HCT116 (cell line): ENCODE measurements around the gene TEKTIP1. TPM values are rescaled to one million over a fixed set of nuclear protein-coding genes. Genes with fewer than 3 reads are reported as not detected.

Experiments
- ATAC-seq: fragments of 200-7000 bp; cut with Tn5 transposase; 2 replicates; pipeline ENCODE4 v1.9.1; 2020; ENCODE audit warnings: mild to moderate bottlenecking, moderate library complexity
- BruUV-seq: library from RNA; stranded (reverse); fragments of 400-500 nt; replicated peaks from 2 replicates; lab custom pipeline; 2021; lab: Mats Ljungman, UMichigan
- CTCF ChIA-PET: fragments of 300-600 bp; sonication (Branson Sonifier 250); formaldehyde crosslinking; loops from one replicate; lab custom pipeline; 2021; ENCODE audit warnings: antibody characterized with exemption; lab: Charles Lee
- POLR2A ChIA-PET: fragments of 300-600, 350-600 bp; sonication (Branson Sonifier 250); formaldehyde crosslinking; loops from one replicate; lab custom pipeline; 2021; ENCODE audit warnings: antibody characterized with exemption; lab: Charles Lee
- RAD21 ChIA-PET, 2 experiments: fragments of 300-600 bp; sonication (Branson Sonifier 250); formaldehyde crosslinking; loops; one replicate each; lab custom pipeline; 2023; ENCODE audit warnings: low total read pairs in 2 of 2; ENCODE audit not compliant: uncharacterized antibody in 2 of 2, unreplicated experiment in 2 of 2, low non-redundant PET in 1 of 2; lab: Charles Lee
- DNase-seq: peaks from one replicate; pipeline ENCODE4 v3.0.0-alpha.2; 2010; ENCODE audit warnings: low read depth, low spot score
- H2AFZ ChIP-seq: fragments of 200-600 bp; shearing (Covaris generic), sonication (generic); 2 replicates; pipeline ENCODE4 v1.6.1; 2017; ENCODE audit warnings: low read depth, mixed run types, mixed read lengths, antibody characterized with exemption, low read length; ENCODE audit not compliant: poor library complexity, severe bottlenecking
- H3K27ac ChIP-seq: 2 replicates; pipeline ENCODE4 v1.5.1; 2012; ENCODE audit warnings: low read depth, low read length
- H3K27me3 ChIP-seq: fragments of 200-600 bp; sonication (generic); 2 replicates; pipeline ENCODE4 v1.6.1; 2016; ENCODE audit warnings: mixed run types, low read length, mixed read lengths; ENCODE audit not compliant: insufficient read depth
- H3K36me3 ChIP-seq, 2 experiments: fragments of 200-500 bp in 1 of 2; fragments of 200-600 bp in 1 of 2; sonication (Bioruptor generic) in 1 of 2; sonication (generic) in 1 of 2; 2 replicates each; pipeline versions ENCODE4 v1.5.1 to v1.6.1; 2014 to 2016; ENCODE audit warnings: low read length in 2 of 2, inconsistent platforms in 1 of 2, mixed read lengths in 1 of 2, mixed run types in 1 of 2; ENCODE audit not compliant: insufficient read depth in 2 of 2, control insufficient read depth in 1 of 2
- H3K4me1 ChIP-seq, 2 experiments: fragments of 200-600 bp in 1 of 2; sonication (generic) in 1 of 2; 2 replicates each; pipeline versions ENCODE4 v1.5.1 to v1.6.1; 2012 to 2017; ENCODE audit warnings: low read length in 2 of 2, inconsistent platforms in 1 of 2, mild to moderate bottlenecking in 1 of 2, mixed read lengths in 1 of 2, mixed run types in 1 of 2, moderate library complexity in 1 of 2; ENCODE audit not compliant: insufficient read depth in 2 of 2, control insufficient read depth in 1 of 2
- H3K4me2 ChIP-seq: fragments of 200-600 bp; sonication (generic); 2 replicates; pipeline ENCODE4 v1.6.1; 2017; ENCODE audit warnings: mixed run types, low read length, mixed read lengths
- H3K4me3 ChIP-seq, 2 experiments: fragments of 200-600 bp in 1 of 2; sonication (generic) in 1 of 2; replicated peaks in 1 of 2; 2 replicates each; pipeline ENCODE4 v1.5.1; 2011 to 2016; ENCODE audit warnings: low read length in 2 of 2, control low read depth in 1 of 2, low read depth in 1 of 2, mild to moderate bottlenecking in 1 of 2, mixed read lengths in 1 of 2, mixed run types in 1 of 2
- H3K79me2 ChIP-seq: fragments of 200-600 bp; sonication (generic); 2 replicates; pipeline ENCODE4 v1.6.1; 2017; ENCODE audit warnings: mild to moderate bottlenecking, mixed run types, low read length, moderate library complexity, mixed read lengths; ENCODE audit not compliant: insufficient read depth
- H3K9ac ChIP-seq: fragments of 200-600 bp; sonication (generic); 2 replicates; pipeline ENCODE4 v1.6.1; 2016; ENCODE audit warnings: low read length, mixed read lengths
- H3K9me2 ChIP-seq: fragments of 200-600 bp; sonication (generic), shearing (Covaris generic); 2 replicates; pipeline ENCODE4 v1.6.1; 2017; ENCODE audit warnings: mixed run types, mild to moderate bottlenecking, moderate library complexity; ENCODE audit not compliant: insufficient read depth
- H3K9me3 ChIP-seq, 2 experiments: fragments of 200-500 bp in 1 of 2; fragments of 200-600 bp in 1 of 2; sonication (Bioruptor generic) in 1 of 2; sonication (generic) in 1 of 2; 2 replicates each; pipeline ENCODE4 v1.6.1; 2014 to 2017; ENCODE audit warnings: low read length in 2 of 2, mixed read lengths in 2 of 2, inconsistent platforms in 1 of 2, low read depth in 1 of 2, mild to moderate bottlenecking in 1 of 2, mixed run types in 1 of 2, moderate library complexity in 1 of 2; ENCODE audit not compliant: control insufficient read depth in 1 of 2, insufficient read depth in 1 of 2
- H4K20me1 ChIP-seq: fragments of 200-600 bp; sonication (generic), shearing (Covaris generic); 2 replicates; pipeline ENCODE4 v1.6.1; 2017; ENCODE audit warnings: mixed run types, mild to moderate bottlenecking, moderate library complexity; ENCODE audit not compliant: insufficient read depth
- CEBPB ChIP-seq: IDR thresholded peaks from 2 replicates; pipeline ENCODE4 v1.6.1; 2012; ENCODE audit warnings: low read depth
- ELF1 ChIP-seq: IDR thresholded peaks from 2 replicates; pipeline ENCODE4 v1.6.1; 2012; ENCODE audit warnings: low read depth, borderline replicate concordance
- EZH2 ChIP-seq: fragments of 200-600 bp; sonication (generic); IDR thresholded peaks from 2 replicates; pipeline ENCODE4 v1.6.1; 2017; ENCODE audit warnings: antibody characterized with exemption, mixed run types
- SIN3A ChIP-seq: IDR thresholded peaks from 2 replicates; pipeline ENCODE4 v1.6.1; 2012; ENCODE audit warnings: low read depth
- SRF ChIP-seq: IDR thresholded peaks from 2 replicates; pipeline ENCODE4 v1.6.1; 2012; ENCODE audit warnings: low read depth
- intact Hi-C: fragments of 100-400 bp; cut with micrococcal nuclease; formaldehyde crosslinking; loops from 2 replicates; pipeline ENCODE4 v1.10.0; 2022
- total RNA-seq: library from RNA; stranded (reverse); gene quantifications from one replicate; pipeline ENCODE4 v1.2.1, GENCODE V29; 2021; ENCODE audit not compliant: unreplicated experiment
- TF ChIP-seq, protein P1 (sequence below), 3 experiments: fragments of 200-600 bp in 1 of 3; sonication (generic) in 1 of 3; IDR thresholded peaks in 2 of 3; conservative IDR thresholded peaks in 1 of 3; 2 replicates each; pipeline ENCODE4 v1.5.1; 2012 to 2017; ENCODE audit warnings: low read depth in 2 of 3, low read length in 2 of 3, antibody characterized with exemption in 1 of 3, borderline replicate concordance in 1 of 3, control low read depth in 1 of 3, mild to moderate bottlenecking in 1 of 3, mixed read lengths in 1 of 3, mixed run types in 1 of 3, moderate library complexity in 1 of 3; ENCODE audit not compliant: insufficient read depth in 1 of 3

Gene TEKTIP1
- total RNA-seq, 1 experiment from 2014 or later = 1.2 TPM

DNA sequence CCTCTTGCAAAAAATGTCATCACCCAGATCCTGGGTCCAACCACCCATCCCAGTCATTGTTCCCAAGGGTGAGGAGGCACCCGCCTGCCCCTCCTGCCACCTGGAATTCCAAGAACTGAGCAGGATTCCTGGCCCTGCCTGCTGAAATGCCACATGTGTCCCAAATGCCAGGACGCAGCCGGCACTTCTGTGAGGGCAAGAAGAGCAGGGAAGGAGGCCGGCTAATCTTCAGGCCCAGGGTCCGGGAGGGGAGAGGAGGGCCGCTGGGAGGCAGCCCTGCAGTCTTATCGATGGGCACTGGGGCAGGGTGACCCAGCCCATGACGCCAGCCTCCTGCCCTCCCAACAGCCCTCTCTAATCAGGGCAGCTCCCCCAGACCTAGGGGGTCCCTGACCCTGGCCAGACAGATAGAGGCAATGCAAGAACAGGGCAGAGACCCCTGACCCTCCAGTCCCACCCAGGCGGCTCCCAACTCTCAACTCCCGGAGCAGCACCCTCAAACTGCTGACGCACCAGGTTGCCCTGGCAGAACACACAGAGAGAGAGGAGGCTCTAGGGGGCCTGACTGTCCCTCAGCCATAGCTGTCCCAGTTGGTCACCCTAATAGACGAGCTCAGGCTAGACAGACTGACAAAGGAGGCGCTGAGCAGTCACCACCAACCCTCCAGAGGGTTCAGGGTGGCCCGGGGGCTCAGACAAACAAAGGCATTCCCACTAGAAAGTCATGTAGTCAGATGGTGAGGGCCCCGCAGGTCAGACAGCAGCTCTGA lies 16.9 kb downstream of the TEKTIP1 start:
- POLR2A ChIA-PET = interaction anchor here (1.4 to 1.7 kb wide), 3 partner anchors 9 to 55 kb away, joined by 3 to 5 read pairs (median 3); no protein-coding TSS in a partner anchor
- TF ChIP-seq, protein P1, sequence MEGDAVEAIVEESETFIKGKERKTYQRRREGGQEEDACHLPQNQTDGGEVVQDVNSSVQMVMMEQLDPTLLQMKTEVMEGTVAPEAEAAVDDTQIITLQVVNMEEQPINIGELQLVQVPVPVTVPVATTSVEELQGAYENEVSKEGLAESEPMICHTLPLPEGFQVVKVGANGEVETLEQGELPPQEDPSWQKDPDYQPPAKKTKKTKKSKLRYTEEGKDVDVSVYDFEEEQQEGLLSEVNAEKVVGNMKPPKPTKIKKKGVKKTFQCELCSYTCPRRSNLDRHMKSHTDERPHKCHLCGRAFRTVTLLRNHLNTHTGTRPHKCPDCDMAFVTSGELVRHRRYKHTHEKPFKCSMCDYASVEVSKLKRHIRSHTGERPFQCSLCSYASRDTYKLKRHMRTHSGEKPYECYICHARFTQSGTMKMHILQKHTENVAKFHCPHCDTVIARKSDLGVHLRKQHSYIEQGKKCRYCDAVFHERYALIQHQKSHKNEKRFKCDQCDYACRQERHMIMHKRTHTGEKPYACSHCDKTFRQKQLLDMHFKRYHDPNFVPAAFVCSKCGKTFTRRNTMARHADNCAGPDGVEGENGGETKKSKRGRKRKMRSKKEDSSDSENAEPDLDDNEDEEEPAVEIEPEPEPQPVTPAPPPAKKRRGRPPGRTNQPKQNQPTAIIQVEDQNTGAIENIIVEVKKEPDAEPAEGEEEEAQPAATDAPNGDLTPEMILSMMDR (IDR thresholded peaks at IDR 0.05 in 2 of 3, conservative IDR thresholded peaks at IDR 0.05 in 1 of 3; ENCODE audit: borderline replicate concordance in 1 of 3, insufficient read depth in 1 of 3, low read depth in 2 of 3, low read length in 2 of 3) = no peak
- TF ChIP-seq CEBPB = no peak
- no peak for TF ChIP-seq SRF
- no peak for TF ChIP-seq SIN3A
- TF ChIP-seq, all 23 proteins: peak for 0
- Histone ChIP-seq H3K9me2 (no peaks in the 10 kb centered on the region), H3K4me2 (peak overlapping the region; percentile 97), H3K36me3 (peaks cover 0 to 17% of the 10 kb centered on the region in 2 experiments; a peak in 1 of 4 replicates), H2AFZ (no peak overlapping the region), H3K4me3 (peak overlapping the region; percentile 95 to 99), H3K4me1 (peaks cover 15 to 50% of the 10 kb centered on the region in 2 experiments), H3K9ac (peak overlapping the region; percentile 95), H4K20me1 (peaks cover 8% of the 10 kb centered on the region; the same call in 1 of the 2 replicates), H3K27ac (peak overlapping the region; percentile 95; the same call in 1 of the 2 replicates), H3K79me2 (peaks cover 59% of the 10 kb centered on the region), H3K9me3 (no peaks in the 10 kb centered on the region), H3K27me3 (no peaks in the 10 kb centered on the region)
- ATAC-seq = no peak
- DNase-seq = no peak
- RAD21 ChIA-PET = no interaction called here
- intact Hi-C loops = no loop called here
- CTCF ChIA-PET = no interaction called here
- BruUV-seq = no TSS peak

DNA sequence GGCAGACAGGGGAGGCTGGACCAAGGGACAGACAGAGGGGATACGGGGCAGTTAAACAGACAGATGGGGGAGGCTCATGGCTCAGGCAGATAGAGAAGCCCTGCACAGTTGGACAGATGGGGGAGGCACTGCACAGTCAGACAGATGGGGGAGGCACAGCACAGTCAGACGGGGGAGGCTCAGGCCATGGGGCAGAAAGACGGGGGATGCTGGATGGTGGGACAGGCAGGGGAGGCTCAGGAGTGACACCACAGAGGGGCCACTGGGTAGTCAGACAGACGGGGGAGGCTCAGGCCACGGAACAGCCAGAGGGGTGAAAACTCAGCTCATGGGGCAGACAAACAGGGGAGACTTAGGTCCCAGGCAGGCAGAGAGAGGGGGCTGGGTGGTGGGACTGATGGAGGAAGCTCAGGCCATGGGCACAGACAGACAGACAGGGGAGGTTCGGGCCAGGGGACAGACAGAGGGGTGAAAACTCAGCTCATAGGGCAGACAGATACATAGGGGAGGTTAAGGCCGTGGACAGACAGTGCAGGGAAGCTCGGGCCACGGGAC lies 17.5 kb downstream of the TEKTIP1 start:
- Histone ChIP-seq H3K27ac (peak overlapping the region; percentile 95), H3K79me2 (peaks cover 52% of the 10 kb centered on the region), H3K4me3 (peak overlapping the region; percentile 95 to 99)
- ATAC-seq = no peak
- TF ChIP-seq EZH2 (no peak), ELF1 (no peak), SRF (no peak)
- TF ChIP-seq, all 23 proteins: peak for 0
- DNase-seq = no peak
- H3K9me3 ChIP-seq = no peaks in the 10 kb centered on the region
- no peak overlapping the region for H2AFZ ChIP-seq
- CTCF ChIA-PET = no interaction called here
- no TSS peak for BruUV-seq
- peak overlapping the region; percentile 97 for H3K4me2 ChIP-seq
- H3K9ac ChIP-seq = peak overlapping the region; percentile 95
- no peaks in the 10 kb centered on the region for H3K9me2 ChIP-seq
- peaks cover 17 to 55% of the 10 kb centered on the region in 2 experiments for H3K4me1 ChIP-seq
- peaks cover 0 to 11% of the 10 kb centered on the region in 2 experiments; a peak in 1 of 4 replicates for H3K36me3 ChIP-seq
- no peaks in the 10 kb centered on the region for H3K27me3 ChIP-seq
- peaks cover 8% of the 10 kb centered on the region; the same call in 1 of the 2 replicates for H4K20me1 ChIP-seq
- POLR2A ChIA-PET = interaction anchor here (1.4 kb wide), 1 partner anchor 21 kb away, joined by 3 read pairs; no protein-coding TSS in a partner anchor
- intact Hi-C loops = no loop called here
- RAD21 ChIA-PET = no interaction called here
